PC-3 (cell line): ENCODE measurements around the gene NFAT5.

Experiments used
- EZH2 ChIP-seq: fragments of 300-600 bp; sonication (generic); IDR thresholded peaks from one replicate; pipeline ENCODE4 v1.6.1; 2017; ENCODE audit warnings: antibody characterized with exemption, mild to moderate bottlenecking, low read length; ENCODE audit not compliant: unreplicated experiment
- EZH2phosphoT487 ChIP-seq: fragments of 300-600 bp; sonication (generic); IDR thresholded peaks from 2 replicates; pipeline ENCODE4 v1.6.1; 2018; ENCODE audit warnings: mild to moderate bottlenecking, antibody characterized with exemption, low read length, borderline replicate concordance
- TF ChIP-seq, protein P1 (sequence below): fragments of 300-600 bp; sonication (generic); conservative IDR thresholded peaks from 2 replicates; pipeline ENCODE4 v1.5.1; 2017; ENCODE audit warnings: antibody characterized with exemption, low read depth, mild to moderate bottlenecking, low read length

DNA sequence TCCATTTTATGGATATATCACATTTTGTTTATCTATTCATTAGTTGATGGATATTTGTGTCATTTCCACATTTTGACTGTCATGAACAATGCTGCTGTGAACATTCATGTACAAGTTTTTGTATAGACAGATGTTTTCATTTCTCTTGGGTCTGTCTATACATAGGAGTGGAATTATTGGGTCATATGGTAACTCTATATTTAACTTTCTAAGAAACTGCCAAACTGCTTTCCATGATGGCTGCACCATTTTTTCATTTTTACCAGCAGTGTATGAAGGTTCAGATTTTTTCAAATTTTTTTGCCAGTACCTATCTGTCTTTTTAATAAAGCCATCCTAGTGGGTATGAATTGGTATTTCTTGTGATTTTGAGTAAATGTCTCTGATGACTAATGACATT is 15.5 kb downstream of the NFAT5 start:
- no peak for TF ChIP-seq EZH2
- TF ChIP-seq, protein P1, sequence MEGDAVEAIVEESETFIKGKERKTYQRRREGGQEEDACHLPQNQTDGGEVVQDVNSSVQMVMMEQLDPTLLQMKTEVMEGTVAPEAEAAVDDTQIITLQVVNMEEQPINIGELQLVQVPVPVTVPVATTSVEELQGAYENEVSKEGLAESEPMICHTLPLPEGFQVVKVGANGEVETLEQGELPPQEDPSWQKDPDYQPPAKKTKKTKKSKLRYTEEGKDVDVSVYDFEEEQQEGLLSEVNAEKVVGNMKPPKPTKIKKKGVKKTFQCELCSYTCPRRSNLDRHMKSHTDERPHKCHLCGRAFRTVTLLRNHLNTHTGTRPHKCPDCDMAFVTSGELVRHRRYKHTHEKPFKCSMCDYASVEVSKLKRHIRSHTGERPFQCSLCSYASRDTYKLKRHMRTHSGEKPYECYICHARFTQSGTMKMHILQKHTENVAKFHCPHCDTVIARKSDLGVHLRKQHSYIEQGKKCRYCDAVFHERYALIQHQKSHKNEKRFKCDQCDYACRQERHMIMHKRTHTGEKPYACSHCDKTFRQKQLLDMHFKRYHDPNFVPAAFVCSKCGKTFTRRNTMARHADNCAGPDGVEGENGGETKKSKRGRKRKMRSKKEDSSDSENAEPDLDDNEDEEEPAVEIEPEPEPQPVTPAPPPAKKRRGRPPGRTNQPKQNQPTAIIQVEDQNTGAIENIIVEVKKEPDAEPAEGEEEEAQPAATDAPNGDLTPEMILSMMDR, result no peak
- TF ChIP-seq EZH2phosphoT487, result no peak
